Activated T-cell treated with anti-CD3 and anti-CD28 coated beads, Interleukin-2, amount 50 U/mL, for 24 hours (primary cell): Measurements from ENCODE around the gene NTMT1.
A peak's percentile ranks its signal among the peaks of the same experiment; 100 is the strongest.
"Not testable (repeated sequence)": the region's sequence is repeated elsewhere in the genome, so short reads cannot be mapped to it uniquely, and the experiment has no call there.

ENCODE experiments used
- DNase-seq: peaks from one replicate; pipeline ENCODE4 v3.0.0-alpha.2; 2020
- H3K27ac Mint-ChIP-seq: 2 replicates; pipeline ENCODE4 v1.8.0; 2020; ENCODE audit warnings: mild to moderate bottlenecking, mixed read lengths
- H3K27me3 Mint-ChIP-seq: 2 replicates; pipeline ENCODE4 v1.8.0; 2020; ENCODE audit warnings: mixed read lengths
- H3K36me3 Mint-ChIP-seq: 2 replicates; pipeline ENCODE4 v1.8.0; 2020; ENCODE audit warnings: low read depth, mixed read lengths
- H3K4me1 Mint-ChIP-seq: 2 replicates; pipeline ENCODE4 v1.8.0; 2020; ENCODE audit warnings: low read depth, mixed read lengths
- H3K4me3 Mint-ChIP-seq: 2 replicates; pipeline ENCODE4 v1.8.0; 2020; ENCODE audit warnings: mild to moderate bottlenecking, moderate library complexity, mixed read lengths
- H3K9me3 Mint-ChIP-seq: 2 replicates; pipeline ENCODE4 v1.8.0; 2020; ENCODE audit warnings: mixed read lengths

NTMT1 gene

GRCh38 chr9:129662239-129662638, 36.3 kb downstream of the NTMT1 start:
- not testable (repeated sequence) for H3K36me3 Mint-ChIP-seq, DNase-seq, H3K4me1 Mint-ChIP-seq, H3K4me3 Mint-ChIP-seq, H3K9me3 Mint-ChIP-seq, H3K27ac Mint-ChIP-seq
- H3K27me3 Mint-ChIP-seq, result peaks cover 18% of the 10 kb centered on the region

GRCh38 chr9:129664746-129665388, 38.9 kb downstream of the NTMT1 start:
- Mint-ChIP-seq H3K9me3 (no peaks in the 10 kb centered on the region), H3K27me3 (peaks cover 33% of the 10 kb centered on the region), H3K36me3 (no peaks in the 10 kb centered on the region), H3K4me3 (peak overlapping the region; percentile 43), H3K27ac (no peak overlapping the region), H3K4me1 (peaks cover 7% of the 10 kb centered on the region)
- DNase-seq, result peak; percentile 39

DNA sequence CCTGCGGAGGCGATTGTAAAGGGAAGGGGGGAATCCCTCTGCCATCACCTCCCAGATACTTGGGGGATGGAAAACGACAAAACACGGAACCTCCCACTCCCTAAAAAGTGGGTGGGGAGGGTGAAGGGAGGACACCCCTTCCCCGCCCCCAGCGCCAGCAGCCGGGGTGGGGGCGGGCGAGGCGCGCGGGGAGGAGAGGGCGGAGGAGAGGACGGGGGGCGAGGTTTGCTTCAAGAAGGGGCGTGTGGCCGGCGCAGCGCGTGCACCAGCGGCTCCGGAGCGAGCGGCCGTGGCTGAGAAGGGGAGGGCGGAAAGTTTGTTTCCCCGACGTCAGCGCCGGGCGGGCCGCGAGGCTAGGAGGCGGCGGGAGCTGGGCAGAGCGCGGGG, 39.4 kb downstream of the NTMT1 start, which contains the start of gene PRRX2:
PRRX2 (plus strand) TSS at position 259 of the 387 bp plus-strand sequence. CDS start 221 bp downstream, outside the sequence.
- H3K9me3 Mint-ChIP-seq, result no peaks in the 10 kb centered on the region
- H3K4me3 Mint-ChIP-seq, result peak within 1 kb of the TSS; percentile 55
- no peaks in the 10 kb centered on the region for H3K36me3 Mint-ChIP-seq
- peaks cover 7% of the 10 kb centered on the region for H3K4me1 Mint-ChIP-seq
- no peak within 1 kb of the TSS for H3K27ac Mint-ChIP-seq
- H3K27me3 Mint-ChIP-seq, result peaks cover 35% of the 10 kb centered on the region
- DNase-seq, result peak; percentile 57

DNA sequence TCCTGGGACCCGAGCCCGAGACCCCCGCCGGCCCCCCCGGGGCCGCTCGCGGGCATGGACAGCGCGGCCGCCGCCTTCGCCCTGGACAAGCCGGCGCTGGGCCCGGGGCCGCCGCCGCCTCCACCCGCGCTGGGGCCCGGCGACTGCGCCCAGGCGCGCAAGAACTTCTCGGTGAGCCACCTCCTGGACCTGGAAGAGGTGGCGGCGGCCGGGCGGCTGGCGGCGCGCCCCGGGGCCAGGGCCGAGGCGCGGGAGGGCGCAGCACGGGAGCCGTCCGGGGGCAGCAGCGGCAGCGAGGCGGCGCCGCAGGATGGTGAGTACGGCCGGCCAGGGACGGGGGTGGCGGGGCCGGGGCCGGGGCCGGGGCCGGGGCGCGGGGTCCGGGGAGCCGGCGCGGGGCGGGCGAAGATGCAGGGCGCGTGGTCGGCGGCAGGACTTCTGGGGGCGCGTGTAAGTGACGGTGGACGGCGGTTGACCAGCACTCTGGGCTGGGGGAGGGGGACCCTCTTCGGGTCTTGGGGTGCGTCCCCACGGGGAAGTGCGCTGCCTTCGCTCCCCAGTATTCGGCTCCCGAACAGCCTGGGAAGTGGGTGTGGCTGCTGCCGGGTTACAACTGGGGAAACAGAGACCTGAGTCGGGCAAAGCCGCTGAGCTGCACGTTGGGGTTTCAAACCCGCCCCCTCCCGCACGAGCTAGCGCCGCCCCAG, 40.0 kb downstream of the NTMT1 start:
- Mint-ChIP-seq H3K4me1 (peaks cover 7% of the 10 kb centered on the region), H3K27ac (no peak overlapping the region), H3K9me3 (no peaks in the 10 kb centered on the region), H3K4me3 (peak overlapping the region; percentile 55), H3K36me3 (no peaks in the 10 kb centered on the region), H3K27me3 (peaks cover 35% of the 10 kb centered on the region)
- no peak for DNase-seq

- no peak for DNase-seq
- H3K27me3 Mint-ChIP-seq, result peaks cover 35% of the 10 kb centered on the region
- H3K36me3 Mint-ChIP-seq, result no peaks in the 10 kb centered on the region
- no peak overlapping the region for H3K27ac Mint-ChIP-seq
- H3K4me3 Mint-ChIP-seq, result no peak overlapping the region
- peaks cover 8% of the 10 kb centered on the region for H3K4me1 Mint-ChIP-seq
- no peaks in the 10 kb centered on the region for H3K9me3 Mint-ChIP-seq
Observed at GRCh38 chr9:129666575-129666974, 40.6 kb downstream of the NTMT1 start.

DNA sequence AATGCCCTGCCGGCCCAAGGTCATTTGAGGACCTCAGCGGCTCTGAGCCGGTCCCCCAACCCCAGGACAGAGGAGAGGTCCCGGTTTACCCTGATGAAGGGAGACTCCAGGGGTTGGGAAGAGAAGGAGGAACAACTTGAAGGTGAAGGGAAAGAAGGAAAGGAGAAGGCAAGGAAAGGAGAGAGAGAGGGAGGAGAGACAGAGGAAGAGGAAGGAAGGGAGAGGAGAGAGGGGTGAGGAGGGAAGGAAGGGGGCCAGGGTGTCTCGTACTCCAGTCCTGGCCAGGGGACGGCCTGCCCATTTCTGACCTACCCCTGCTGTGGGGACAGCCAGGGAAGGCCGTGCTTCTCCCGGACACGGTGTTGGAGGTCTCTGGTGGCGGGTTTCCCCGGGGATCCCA, 41.4 kb downstream of the NTMT1 start:
- Mint-ChIP-seq H3K36me3 (no peaks in the 10 kb centered on the region), H3K27ac (no peak overlapping the region)

DNA sequence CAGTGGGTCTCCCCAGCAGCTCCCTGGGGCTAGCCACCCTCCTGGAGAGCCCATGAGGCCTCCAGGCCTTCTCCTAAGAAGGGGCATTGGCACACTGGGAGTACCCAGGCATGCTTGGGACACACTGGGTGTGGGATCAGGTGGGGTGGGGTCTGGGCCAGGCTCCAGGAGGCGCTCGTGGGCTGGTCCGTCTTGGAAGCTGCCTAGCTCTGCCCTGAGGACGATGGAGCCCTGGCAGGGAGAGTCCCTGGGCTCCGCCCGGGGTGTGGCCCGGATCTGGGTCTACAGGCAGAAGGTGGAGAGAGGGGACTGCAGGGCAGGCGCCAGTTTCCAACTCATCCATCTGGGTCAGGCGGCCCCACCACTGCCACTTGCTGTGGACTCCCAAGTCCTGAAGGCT, 41.9 kb downstream of the NTMT1 start:
- H3K9me3 Mint-ChIP-seq, result no peaks in the 10 kb centered on the region
- no peaks in the 10 kb centered on the region for H3K36me3 Mint-ChIP-seq
- H3K4me3 Mint-ChIP-seq, result no peak overlapping the region
- H3K27ac Mint-ChIP-seq, result no peak overlapping the region
- peaks cover 10% of the 10 kb centered on the region for H3K4me1 Mint-ChIP-seq
- DNase-seq, result no peak
- peaks cover 33% of the 10 kb centered on the region for H3K27me3 Mint-ChIP-seq

More for the DNA sequence above, 41.4 kb downstream of the NTMT1 start:
- peaks cover 35% of the 10 kb centered on the region for H3K27me3 Mint-ChIP-seq
- no peak for DNase-seq
- no peaks in the 10 kb centered on the region for H3K9me3 Mint-ChIP-seq
- no peak overlapping the region for H3K4me3 Mint-ChIP-seq
- H3K4me1 Mint-ChIP-seq, result peaks cover 10% of the 10 kb centered on the region

GRCh38 chr9:129669141-129669718, 43.3 kb downstream of the NTMT1 start:
- Mint-ChIP-seq H3K4me3 (no peak overlapping the region), H3K27me3 (peaks cover 31% of the 10 kb centered on the region), H3K4me1 (peaks cover 10% of the 10 kb centered on the region), H3K27ac (no peak overlapping the region), H3K36me3 (no peaks in the 10 kb centered on the region), H3K9me3 (no peaks in the 10 kb centered on the region)
- no peak for DNase-seq

DNA sequence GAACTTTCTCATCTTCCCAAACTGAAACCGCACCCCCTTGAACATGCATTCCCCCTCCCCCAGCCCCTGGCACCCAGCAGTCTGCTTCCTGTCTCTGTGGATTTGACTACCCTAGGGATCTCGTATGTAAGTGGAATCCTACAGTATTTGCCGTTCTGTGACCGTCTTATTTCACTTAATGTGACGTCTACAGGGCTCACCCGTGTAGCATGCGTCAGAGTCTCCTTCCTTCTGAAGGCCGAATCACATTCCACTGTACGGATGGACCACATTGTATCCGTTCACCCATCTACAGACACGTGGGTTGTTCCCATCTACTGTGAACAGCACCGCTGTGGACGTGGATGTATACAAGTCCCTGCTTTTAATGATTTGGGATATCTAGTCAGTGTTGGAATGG, 44.0 kb downstream of the NTMT1 start:
- Mint-ChIP-seq H3K4me1 (peaks cover 6% of the 10 kb centered on the region), H3K4me3 (no peak overlapping the region), H3K9me3 (no peaks in the 10 kb centered on the region), H3K27me3 (peaks cover 27% of the 10 kb centered on the region), H3K36me3 (no peaks in the 10 kb centered on the region), H3K27ac (no peak overlapping the region)
- no peak for DNase-seq

DNA sequence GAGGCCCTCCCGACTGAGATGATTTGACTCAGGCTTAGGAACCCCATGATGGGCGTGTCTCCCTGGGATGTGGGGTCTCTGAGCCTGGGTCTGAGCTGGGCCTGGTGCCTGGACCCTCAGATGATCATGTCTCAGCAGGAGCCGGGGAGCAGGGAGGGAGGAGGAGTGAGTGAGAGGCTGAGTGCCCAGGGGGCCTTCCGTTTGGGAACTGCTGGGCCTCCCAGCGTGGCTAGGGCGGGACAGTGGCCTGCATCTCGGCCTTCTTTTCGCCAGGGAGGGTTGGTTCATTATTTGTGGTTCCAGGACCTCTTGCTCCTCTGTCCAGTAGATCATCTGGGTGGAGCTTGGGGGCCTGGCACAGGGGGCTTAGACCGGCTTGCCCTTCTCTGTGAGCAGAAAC, 45.1 kb downstream of the NTMT1 start:
- H3K27me3 Mint-ChIP-seq, result peaks cover 24% of the 10 kb centered on the region

DNA sequence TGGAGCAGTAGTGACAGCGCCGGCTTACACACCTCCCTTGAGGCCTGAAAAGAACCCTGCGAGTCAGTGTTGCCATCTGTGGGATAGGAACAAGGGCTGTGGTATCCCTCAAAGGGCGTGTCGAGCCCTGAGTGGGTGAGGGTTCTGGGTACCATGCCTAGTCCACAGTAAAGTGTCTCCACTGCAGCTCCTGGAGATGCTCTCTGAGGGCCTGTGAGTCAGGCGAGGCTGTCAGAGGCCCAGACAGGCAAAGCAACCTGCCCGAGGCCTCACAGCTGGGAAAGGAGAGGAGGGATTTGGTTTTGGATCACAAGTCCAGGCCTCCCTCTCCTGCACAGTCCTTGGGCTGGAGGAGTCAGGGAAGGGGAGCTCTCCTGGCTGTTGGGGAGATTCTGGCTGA, 45.6 kb downstream of the NTMT1 start:
- H3K9me3 Mint-ChIP-seq, result no peaks in the 10 kb centered on the region
- no peak overlapping the region for H3K4me3 Mint-ChIP-seq
- H3K4me1 Mint-ChIP-seq, result peaks cover 3% of the 10 kb centered on the region
- no peak for DNase-seq
- H3K27me3 Mint-ChIP-seq, result peaks cover 26% of the 10 kb centered on the region
- H3K27ac Mint-ChIP-seq, result no peak overlapping the region
- no peaks in the 10 kb centered on the region for H3K36me3 Mint-ChIP-seq

More for the DNA sequence above, 45.1 kb downstream of the NTMT1 start:
- Mint-ChIP-seq H3K36me3 (no peaks in the 10 kb centered on the region), H3K4me3 (no peak overlapping the region), H3K4me1 (peaks cover 3% of the 10 kb centered on the region), H3K27ac (no peak overlapping the region), H3K9me3 (no peaks in the 10 kb centered on the region)
- DNase-seq, result no peak

DNA sequence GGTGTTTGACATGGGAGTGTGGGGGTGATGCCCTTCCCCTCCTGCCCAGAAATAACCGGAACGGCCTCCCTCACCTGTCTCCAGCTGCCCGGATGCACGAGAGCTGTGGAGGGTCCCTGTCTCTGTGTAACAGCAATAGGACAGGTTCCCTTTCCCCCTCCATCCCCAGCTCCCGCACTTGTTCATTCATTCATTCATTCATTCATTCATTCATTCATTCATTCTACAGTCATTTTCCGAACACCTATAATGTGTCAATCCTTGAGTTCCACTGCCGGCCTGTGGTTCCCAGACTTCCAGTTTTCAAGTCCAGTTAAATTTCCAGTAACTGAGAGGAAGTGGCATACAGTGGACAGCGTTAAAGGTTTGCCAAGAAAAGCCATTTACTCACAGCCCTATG, 46.7 kb downstream of the NTMT1 start:
- DNase-seq, result no peak
- Mint-ChIP-seq H3K4me3 (no peak overlapping the region), H3K27ac (no peak overlapping the region), H3K27me3 (peaks cover 26% of the 10 kb centered on the region), H3K36me3 (no peaks in the 10 kb centered on the region), H3K9me3 (no peaks in the 10 kb centered on the region), H3K4me1 (peaks cover 3% of the 10 kb centered on the region)

DNA sequence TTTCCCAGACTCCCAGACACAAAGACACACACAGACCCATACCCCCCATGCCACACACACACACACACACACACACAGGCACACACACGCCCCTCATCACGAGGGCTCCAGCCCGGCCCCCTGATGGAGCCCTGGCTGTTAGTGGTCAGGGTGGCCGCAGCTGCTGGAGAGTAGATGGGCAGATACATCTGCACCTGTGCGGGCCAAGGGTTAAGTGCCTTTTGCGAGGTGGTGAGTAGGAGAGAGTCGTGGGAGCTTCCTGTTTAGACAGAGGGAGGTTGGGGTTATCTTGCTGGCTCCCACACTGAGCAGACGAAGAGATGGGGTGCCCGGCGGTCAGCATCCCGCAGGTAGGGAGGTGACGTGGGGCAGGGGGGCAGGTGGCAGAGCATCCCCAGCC, 47.6 kb downstream of the NTMT1 start:
- H3K27me3 Mint-ChIP-seq, result peaks cover 28% of the 10 kb centered on the region
- H3K4me3 Mint-ChIP-seq, result no peak overlapping the region
- no peaks in the 10 kb centered on the region for H3K36me3 Mint-ChIP-seq
- no peaks in the 10 kb centered on the region for H3K9me3 Mint-ChIP-seq
- no peak overlapping the region for H3K27ac Mint-ChIP-seq
- no peak for DNase-seq
- peaks cover 3% of the 10 kb centered on the region for H3K4me1 Mint-ChIP-seq

DNA sequence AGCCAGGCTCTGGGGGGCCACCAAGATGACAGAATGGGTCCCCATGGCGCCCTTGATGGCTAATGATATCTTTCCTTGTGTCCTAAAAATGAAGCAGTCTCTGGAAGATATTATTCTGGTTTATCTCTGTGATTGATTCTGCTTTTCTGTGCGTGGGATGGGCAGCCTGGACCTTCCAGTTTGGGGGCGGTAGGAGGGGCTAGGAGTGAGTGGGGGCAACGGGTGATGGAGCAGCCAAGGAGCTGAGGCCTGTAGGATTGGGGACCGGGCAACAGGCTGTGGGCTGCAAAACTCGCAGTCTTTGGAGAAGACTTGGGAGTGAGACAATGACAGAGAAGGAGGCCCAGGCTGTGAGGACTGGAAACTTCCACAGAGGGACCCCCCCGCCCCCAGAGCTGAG, 48.3 kb downstream of the NTMT1 start:
- H3K4me3 Mint-ChIP-seq, result no peak overlapping the region
- no peak for DNase-seq
- H3K9me3 Mint-ChIP-seq, result no peaks in the 10 kb centered on the region
- H3K4me1 Mint-ChIP-seq, result peaks cover 3% of the 10 kb centered on the region
- peaks cover 34% of the 10 kb centered on the region for H3K27me3 Mint-ChIP-seq
- H3K36me3 Mint-ChIP-seq, result no peaks in the 10 kb centered on the region
- no peak overlapping the region for H3K27ac Mint-ChIP-seq

DNA sequence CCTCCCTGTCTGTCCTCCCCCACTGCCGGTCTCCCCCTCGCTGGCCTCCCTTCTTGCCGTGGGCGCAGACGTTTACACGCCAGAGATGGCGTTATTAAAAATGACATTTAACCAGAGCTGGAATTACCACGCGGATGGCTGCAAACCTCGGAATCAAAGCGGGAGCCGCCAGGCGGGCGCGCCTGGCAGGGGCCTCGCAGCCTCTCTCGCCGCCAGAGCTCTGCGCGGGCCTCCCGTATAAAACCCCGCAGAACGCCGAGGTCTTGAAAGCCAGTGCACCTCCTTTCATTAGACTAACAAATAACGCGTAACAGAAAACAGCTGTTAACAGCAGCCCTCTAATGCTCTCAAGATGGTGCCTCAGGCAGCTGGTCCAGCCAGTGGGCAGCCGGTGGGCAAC, 49.7 kb downstream of the NTMT1 start:
- Mint-ChIP-seq H3K27ac (no peak overlapping the region), H3K27me3 (peaks cover 30% of the 10 kb centered on the region), H3K4me1 (peaks cover 3% of the 10 kb centered on the region), H3K4me3 (no peak overlapping the region), H3K9me3 (no peaks in the 10 kb centered on the region), H3K36me3 (no peaks in the 10 kb centered on the region)
- no peak for DNase-seq
